OCI-LY7 (cell line): Measurements from ENCODE around the gene SOBP. TPM values are rescaled to one million over a fixed set of nuclear protein-coding genes. Genes with fewer than 3 reads are reported as not detected.

Source experiments
- BruUV-seq: library from RNA; stranded (reverse); fragments of 400-500 nt; replicated peaks from 2 replicates; lab custom pipeline; 2021; lab: Mats Ljungman, UMichigan
- CTCF ChIA-PET: fragments of 300-600 bp; sonication (Branson Sonifier 250); formaldehyde crosslinking; loops from one replicate; lab custom pipeline; 2022; ENCODE audit warnings: antibody characterized with exemption; ENCODE audit not compliant: unreplicated experiment; lab: Charles Lee
- POLR2A ChIA-PET: fragments of 300-600 bp; sonication (Branson Sonifier 250); formaldehyde crosslinking; loops from one replicate; lab custom pipeline; 2022; ENCODE audit warnings: antibody characterized with exemption; lab: Charles Lee
- DNase-seq: peaks from one replicate; pipeline ENCODE4 v3.0.0-alpha.2; 2015; ENCODE audit warnings: low spot score
- H2AFZ ChIP-seq: fragments of 200-600 bp; sonication (generic), shearing (Covaris generic); 2 replicates; pipeline ENCODE4 v1.6.1; 2014; ENCODE audit warnings: mild to moderate bottlenecking, antibody characterized with exemption, low read length, moderate library complexity
- H3K27ac ChIP-seq: fragments of 200-600 bp; sonication (generic); 2 replicates; pipeline ENCODE4 v1.5.1; 2014; ENCODE audit warnings: mixed run types, low read depth, mild to moderate bottlenecking, moderate library complexity, low read length, inconsistent platforms; ENCODE audit not compliant: poor library complexity, severe bottlenecking
- H3K36me3 ChIP-seq: fragments of 200-600 bp; sonication (generic); 2 replicates; pipeline ENCODE4 v1.6.1; 2014; ENCODE audit warnings: mild to moderate bottlenecking, antibody characterized with exemption, low read length, moderate library complexity, mixed read lengths; ENCODE audit not compliant: insufficient read depth
- H3K4me1 ChIP-seq: fragments of 200-600 bp; sonication (generic); 2 replicates; pipeline ENCODE4 v1.5.1; 2014; ENCODE audit warnings: mild to moderate bottlenecking, low read length; ENCODE audit not compliant: insufficient read depth, poor library complexity, severe bottlenecking
- H3K4me2 ChIP-seq: fragments of 200-600 bp; sonication (generic); 2 replicates; pipeline ENCODE4 v1.6.1; 2014; ENCODE audit warnings: mild to moderate bottlenecking, low read length
- H3K4me3 ChIP-seq: fragments of 200-600 bp; sonication (generic); 2 replicates; pipeline ENCODE4 v1.5.1; 2014; ENCODE audit warnings: mild to moderate bottlenecking, low read depth, low read length; ENCODE audit not compliant: poor library complexity, severe bottlenecking
- H3K79me2 ChIP-seq: fragments of 200-600 bp; sonication (generic); 2 replicates; pipeline ENCODE4 v1.6.1; 2016; ENCODE audit warnings: low read depth, mild to moderate bottlenecking, low read length, moderate library complexity, mixed read lengths; ENCODE audit not compliant: insufficient read depth
- H3K9me2 ChIP-seq: fragments of 200-600 bp; sonication (generic); 2 replicates; pipeline ENCODE4 v1.6.1; 2016; ENCODE audit warnings: mild to moderate bottlenecking, low read length, mixed read lengths; ENCODE audit not compliant: insufficient read depth
- H3K9me3 ChIP-seq: fragments of 200-600 bp; sonication (generic); 2 replicates; pipeline ENCODE4 v1.6.1; 2014; ENCODE audit warnings: mild to moderate bottlenecking, mixed run types, low read length, mixed read lengths
- H4K20me1 ChIP-seq: fragments of 200-600 bp; sonication (generic); 2 replicates; pipeline ENCODE4 v1.6.1; 2014; ENCODE audit warnings: mild to moderate bottlenecking, antibody characterized with exemption, low read length, moderate library complexity, mixed read lengths; ENCODE audit not compliant: insufficient read depth
- EZH2phosphoT487 ChIP-seq: fragments of 200-600 bp; sonication (generic); IDR thresholded peaks from 2 replicates; pipeline ENCODE4 v1.6.1; 2018; ENCODE audit warnings: low read depth, borderline replicate concordance, mild to moderate bottlenecking, mixed run types, antibody characterized with exemption, low read length, moderate library complexity, mixed read lengths
- intact Hi-C: fragments of 100-400 bp; cut with micrococcal nuclease; formaldehyde crosslinking; loops from one replicate; pipeline ENCODE4 v1.10.0; 2022; ENCODE audit not compliant: unreplicated experiment
- total RNA-seq, 2 experiments: library from RNA; depleted of rRNA in 1 of 2; stranded (reverse); fragments of >200 nt in 1 of 2; shearing (Covaris generic) in 1 of 2; gene quantifications; 2 replicates each; pipeline ENCODE4 v1.2.3, GENCODE V29; 2014 to 2022
- TF ChIP-seq, protein P1 (sequence below): fragments of 200-600 bp; sonication (generic); conservative IDR thresholded peaks from 2 replicates; pipeline ENCODE4 v1.5.1; 2014; ENCODE audit warnings: mild to moderate bottlenecking, antibody characterized with exemption, low read length, moderate library complexity, mixed read lengths

SOBP gene
- total RNA-seq, 2 experiments from 2014 or later: 21.5 to 29.4 TPM

- H3K4me1 ChIP-seq: peaks cover 68% of the 10 kb centered on the region
- intact Hi-C loops: no loop called here
- POLR2A ChIA-PET: interaction anchor here (0.6 to 3.7 kb wide), 8 partner anchors 9 to 760 kb away, joined by 3 to 29 read pairs (median 3); partner anchors contain the start of gene PDSS2
Measured at GRCh38 chr6:107646776-107647438, 157.0 kb downstream of the SOBP start.

GRCh38 chr6:107647439-107647948 lies 157.6 kb downstream of the SOBP start:
- Histone ChIP-seq H4K20me1 (no peaks in the 10 kb centered on the region), H3K9me3 (no peaks in the 10 kb centered on the region; the same call in 1 of the 2 replicates), H3K4me2 (no peak overlapping the region), H3K36me3 (peaks cover 21% of the 10 kb centered on the region), H3K4me3 (no peak overlapping the region), H2AFZ (no peak overlapping the region), H3K9me2 (no peaks in the 10 kb centered on the region), H3K79me2 (peaks cover 5% of the 10 kb centered on the region; the same call in 1 of the 2 replicates), H3K4me1 (peaks cover 62% of the 10 kb centered on the region), H3K27ac (no peak overlapping the region)
- no TSS peak for BruUV-seq
- CTCF ChIA-PET: interaction anchor here (2.2 kb wide), 1 partner anchor 10 kb away, joined by 6 read pairs; no protein-coding TSS in a partner anchor
- DNase-seq: no peak
- no peak for TF ChIP-seq EZH2phosphoT487
- TF ChIP-seq, protein P1, sequence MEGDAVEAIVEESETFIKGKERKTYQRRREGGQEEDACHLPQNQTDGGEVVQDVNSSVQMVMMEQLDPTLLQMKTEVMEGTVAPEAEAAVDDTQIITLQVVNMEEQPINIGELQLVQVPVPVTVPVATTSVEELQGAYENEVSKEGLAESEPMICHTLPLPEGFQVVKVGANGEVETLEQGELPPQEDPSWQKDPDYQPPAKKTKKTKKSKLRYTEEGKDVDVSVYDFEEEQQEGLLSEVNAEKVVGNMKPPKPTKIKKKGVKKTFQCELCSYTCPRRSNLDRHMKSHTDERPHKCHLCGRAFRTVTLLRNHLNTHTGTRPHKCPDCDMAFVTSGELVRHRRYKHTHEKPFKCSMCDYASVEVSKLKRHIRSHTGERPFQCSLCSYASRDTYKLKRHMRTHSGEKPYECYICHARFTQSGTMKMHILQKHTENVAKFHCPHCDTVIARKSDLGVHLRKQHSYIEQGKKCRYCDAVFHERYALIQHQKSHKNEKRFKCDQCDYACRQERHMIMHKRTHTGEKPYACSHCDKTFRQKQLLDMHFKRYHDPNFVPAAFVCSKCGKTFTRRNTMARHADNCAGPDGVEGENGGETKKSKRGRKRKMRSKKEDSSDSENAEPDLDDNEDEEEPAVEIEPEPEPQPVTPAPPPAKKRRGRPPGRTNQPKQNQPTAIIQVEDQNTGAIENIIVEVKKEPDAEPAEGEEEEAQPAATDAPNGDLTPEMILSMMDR: no peak
- POLR2A ChIA-PET: interaction anchor here (0.6 to 3.7 kb wide), 8 partner anchors 9 to 760 kb away, joined by 3 to 29 read pairs (median 3); partner anchors contain the start of gene PDSS2
- intact Hi-C loops: no loop called here

More at GRCh38 chr6:107646776-107647438, 157.0 kb downstream of the SOBP start:
- H3K4me3 ChIP-seq: no peak overlapping the region
- CTCF ChIA-PET: interaction anchor here (2.2 kb wide), 1 partner anchor 10 kb away, joined by 6 read pairs; no protein-coding TSS in a partner anchor
- no peak overlapping the region for H2AFZ ChIP-seq
- no TSS peak for BruUV-seq
- TF ChIP-seq, protein P1: no peak
- TF ChIP-seq EZH2phosphoT487: no peak
- H3K9me2 ChIP-seq: no peaks in the 10 kb centered on the region
- H3K36me3 ChIP-seq: peaks cover 20% of the 10 kb centered on the region
- H3K4me2 ChIP-seq: no peak overlapping the region
- H3K9me3 ChIP-seq: no peaks in the 10 kb centered on the region; the same call in 1 of the 2 replicates
- no peak for DNase-seq
- H3K79me2 ChIP-seq: peaks cover 6% of the 10 kb centered on the region; the same call in 1 of the 2 replicates
- H4K20me1 ChIP-seq: no peaks in the 10 kb centered on the region
- no peak overlapping the region for H3K27ac ChIP-seq
